Measurements from ENCODE around the gene WFDC10A. TPM values are rescaled to one million over a fixed set of nuclear protein-coding genes. Genes with fewer than 3 reads are reported as not detected.
A peak's percentile ranks its signal among the peaks of the same experiment; 100 is the strongest.

Gene WFDC10A
- total RNA-seq, 1 donor from 2014 or later, result not detected

- FAIRE-seq (no peak), DNase-seq (ENCODE audit: low read depth) (peak; percentile 62)
- Histone ChIP-seq H3K27me3 (ENCODE audit: control insufficient read depth, insufficient read depth, low read length) (no peaks in the 10 kb centered on the region), H3K4me3 (ENCODE audit: low read depth, low read length) (no peak overlapping the region), H3K36me3 (ENCODE audit: control insufficient read depth, insufficient read depth, low read length) (no peaks in the 10 kb centered on the region)
- TF ChIP-seq CTCF (IDR thresholded peaks at IDR 0.05; ENCODE audit: insufficient read depth, low read length, severe bottlenecking), result peak; percentile 55
Measured at GRCh38 chr20:45592574-45593189, 36.9 kb upstream of the WFDC10A start.

GRCh38 chr20:45593498-45593897 is 36.0 kb upstream of the WFDC10A start:
- no peak for DNase-seq (ENCODE audit: low read depth)
- FAIRE-seq, result no peak
- H3K27me3 ChIP-seq (ENCODE audit: control insufficient read depth, insufficient read depth, low read length), result no peaks in the 10 kb centered on the region
- no peak overlapping the region for H3K4me3 ChIP-seq (ENCODE audit: low read depth, low read length)
- no peak for TF ChIP-seq CTCF (IDR thresholded peaks at IDR 0.05; ENCODE audit: insufficient read depth, low read length, severe bottlenecking)
- H3K36me3 ChIP-seq (ENCODE audit: control insufficient read depth, insufficient read depth, low read length), result no peaks in the 10 kb centered on the region

- H3K4me3 ChIP-seq (ENCODE audit: low read depth, low read length), result no peak overlapping the region
- FAIRE-seq, result no peak
- no peaks in the 10 kb centered on the region for H3K27me3 ChIP-seq (ENCODE audit: control insufficient read depth, insufficient read depth, low read length)
- no peak for DNase-seq (ENCODE audit: low read depth)
- no peaks in the 10 kb centered on the region for H3K36me3 ChIP-seq (ENCODE audit: control insufficient read depth, insufficient read depth, low read length)
- TF ChIP-seq CTCF (IDR thresholded peaks at IDR 0.05; ENCODE audit: insufficient read depth, low read length, severe bottlenecking), result no peak
Measured at GRCh38 chr20:45595235-45595634, 34.3 kb upstream of the WFDC10A start.

- Histone ChIP-seq H3K4me3 (ENCODE audit: low read depth, low read length) (no peak overlapping the region), H3K27me3 (ENCODE audit: control insufficient read depth, insufficient read depth, low read length) (no peaks in the 10 kb centered on the region), H3K36me3 (ENCODE audit: control insufficient read depth, insufficient read depth, low read length) (no peaks in the 10 kb centered on the region)
- TF ChIP-seq CTCF (IDR thresholded peaks at IDR 0.05; ENCODE audit: insufficient read depth, low read length, severe bottlenecking), result no peak
- FAIRE-seq (no peak), DNase-seq (ENCODE audit: low read depth) (no peak)
Measured at GRCh38 chr20:45607810-45608209, 21.7 kb upstream of the WFDC10A start.

GRCh38 chr20:45611054-45611453 is 18.5 kb upstream of the WFDC10A start:
- FAIRE-seq (no peak), DNase-seq (ENCODE audit: low read depth) (peak; percentile 93)
- H3K36me3 ChIP-seq (ENCODE audit: control insufficient read depth, insufficient read depth, low read length), result no peaks in the 10 kb centered on the region
- no peak for TF ChIP-seq CTCF (IDR thresholded peaks at IDR 0.05; ENCODE audit: insufficient read depth, low read length, severe bottlenecking)
- no peaks in the 10 kb centered on the region for H3K27me3 ChIP-seq (ENCODE audit: control insufficient read depth, insufficient read depth, low read length)
- H3K4me3 ChIP-seq (ENCODE audit: low read depth, low read length), result no peak overlapping the region

GRCh38 chr20:45612314-45612713 is 17.2 kb upstream of the WFDC10A start:
- H3K4me3 ChIP-seq (ENCODE audit: low read depth, low read length), result no peak overlapping the region
- no peak for FAIRE-seq
- H3K36me3 ChIP-seq (ENCODE audit: control insufficient read depth, insufficient read depth, low read length), result no peaks in the 10 kb centered on the region
- TF ChIP-seq CTCF (IDR thresholded peaks at IDR 0.05; ENCODE audit: insufficient read depth, low read length, severe bottlenecking), result no peak
- no peak for DNase-seq (ENCODE audit: low read depth)
- no peaks in the 10 kb centered on the region for H3K27me3 ChIP-seq (ENCODE audit: control insufficient read depth, insufficient read depth, low read length)
